Suprapubic skin (tissue), 4 donors: Measurements from ENCODE around the gene SHISA9. TPM values are rescaled to one million over a fixed set of nuclear protein-coding genes. Genes with fewer than 3 reads are reported as not detected.

Experiments used
- DNase-seq, 2 donors: peaks; one replicate each; pipeline ENCODE4 v3.0.0-alpha.2; 2019; ENCODE audit warnings: low spot score in 2 of 2
- H3K27ac ChIP-seq: fragments of 200-600 bp; sonication (generic); one replicate; pipeline ENCODE4 v1.5.1; 2019
- H3K27me3 ChIP-seq: fragments of 200-600 bp; sonication (generic); one replicate; pipeline ENCODE4 v1.5.1; 2019
- H3K36me3 ChIP-seq: fragments of 200-600 bp; sonication (generic); one replicate; pipeline ENCODE4 v1.5.1; 2019
- H3K4me1 ChIP-seq: fragments of 200-600 bp; sonication (generic); one replicate; pipeline ENCODE4 v1.5.1; 2019
- H3K4me3 ChIP-seq: fragments of 200-600 bp; sonication (generic); one replicate; pipeline ENCODE4 v1.5.1; 2019; ENCODE audit warnings: mild to moderate bottlenecking
- H3K9me3 ChIP-seq: fragments of 200-600 bp; sonication (generic); one replicate; pipeline ENCODE4 v1.5.1; 2019
- EP300 ChIP-seq: sonication (generic); formaldehyde crosslinking; IDR thresholded peaks from one replicate; pipeline ENCODE4 v1.6.1; 2017; ENCODE audit warnings: antibody characterized with exemption
- POLR2A ChIP-seq, 2 donors: fragments of 450-650 bp; IDR thresholded peaks; one replicate each; pipeline ENCODE4 v1.6.1; 2017; ENCODE audit warnings: antibody characterized with exemption in 2 of 2, mild to moderate bottlenecking in 2 of 2, moderate library complexity in 2 of 2
- POLR2AphosphoS5 ChIP-seq, 3 donors: sonication (generic); formaldehyde crosslinking; IDR thresholded peaks; one replicate each; pipeline ENCODE4 v1.6.1; 2017; ENCODE audit warnings: antibody characterized with exemption in 3 of 3
- WGBS: methylation state at CpG from one replicate; pipeline ENCODE4 v1.1.5; 2018; 5-methylcytosine and 5-hydroxymethylcytosine counted together
- total RNA-seq, 4 donors: library from RNA; depleted of rRNA; stranded (reverse); fragments of >200 nt; gene quantifications; one replicate each; pipeline ENCODE4 v1.1.0, GENCODE V29; 2016
- TF ChIP-seq, protein P1 (sequence below), 2 donors: fragments of 200-600 bp in 1 of 2; fragments of 450-650 bp in 1 of 2; sonication (generic) in 1 of 2; IDR thresholded peaks; one replicate each; pipeline ENCODE4 v1.5.1; 2016 to 2019; ENCODE audit warnings: antibody characterized with exemption in 2 of 2, mild to moderate bottlenecking in 1 of 2, moderate library complexity in 1 of 2

The SHISA9 gene
- total RNA-seq, 4 donors from 2014 or later, result 0.26 to 1.9 (median 1.2) TPM

DNA sequence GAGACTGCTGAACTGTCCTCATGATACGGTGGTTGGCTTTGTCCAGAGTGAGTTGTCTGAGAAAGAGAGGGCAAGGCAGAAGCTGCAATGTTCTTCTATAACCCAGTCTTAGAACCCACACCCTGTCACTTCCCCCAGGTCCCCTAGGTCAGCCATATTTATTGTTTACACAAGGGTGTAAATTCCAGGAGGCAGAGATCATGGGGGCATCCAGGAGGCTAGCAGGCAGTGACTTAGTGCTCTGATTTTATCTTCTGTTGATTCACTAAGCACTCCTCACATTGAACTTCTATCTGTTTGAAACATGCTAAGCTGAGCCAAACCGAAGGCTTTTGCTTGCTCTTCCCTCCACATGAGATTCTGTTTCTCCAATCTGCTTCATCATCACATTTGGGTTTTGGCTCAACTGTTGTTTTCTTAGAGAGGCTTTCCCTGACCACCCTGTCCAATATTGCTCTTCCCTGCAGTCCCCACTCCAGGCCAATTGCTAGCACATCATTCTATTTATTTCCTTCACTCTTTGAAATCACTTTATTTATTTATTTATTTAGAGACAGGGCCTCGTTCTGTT, 34.3 kb upstream of the SHISA9 start:
- 83% methylated on average over 3 of the region's 3 CpGs for WGBS
- no peaks in the 10 kb centered on the region for H3K9me3 ChIP-seq

DNA sequence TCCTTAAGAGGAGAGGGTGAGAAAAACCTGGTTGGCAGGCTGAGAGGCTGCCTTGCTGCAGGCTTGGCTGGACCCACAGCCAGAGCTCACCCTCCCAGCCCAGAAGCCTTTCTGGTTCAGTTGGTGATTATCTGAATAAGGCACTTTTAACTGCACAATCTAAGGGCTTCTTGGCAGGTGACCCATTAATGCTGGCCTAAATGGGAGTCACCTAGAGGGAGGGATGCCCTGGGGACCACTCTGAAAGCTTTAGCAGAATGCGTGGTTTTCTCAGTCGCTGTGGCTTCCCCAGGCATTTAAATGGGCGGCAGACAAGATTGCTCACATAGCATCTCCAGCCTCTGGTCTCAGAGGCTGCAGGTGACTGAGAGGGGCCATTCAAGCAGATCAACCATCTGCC, 33.2 kb upstream of the SHISA9 start:
- Histone ChIP-seq H3K9me3 (no peaks in the 10 kb centered on the region), H3K36me3 (no peaks in the 10 kb centered on the region), H3K4me1 (no peaks in the 10 kb centered on the region), H3K4me3 (no peak overlapping the region), H3K27ac (no peak overlapping the region), H3K27me3 (peaks cover 3% of the 10 kb centered on the region)
- TF ChIP-seq, protein P1, sequence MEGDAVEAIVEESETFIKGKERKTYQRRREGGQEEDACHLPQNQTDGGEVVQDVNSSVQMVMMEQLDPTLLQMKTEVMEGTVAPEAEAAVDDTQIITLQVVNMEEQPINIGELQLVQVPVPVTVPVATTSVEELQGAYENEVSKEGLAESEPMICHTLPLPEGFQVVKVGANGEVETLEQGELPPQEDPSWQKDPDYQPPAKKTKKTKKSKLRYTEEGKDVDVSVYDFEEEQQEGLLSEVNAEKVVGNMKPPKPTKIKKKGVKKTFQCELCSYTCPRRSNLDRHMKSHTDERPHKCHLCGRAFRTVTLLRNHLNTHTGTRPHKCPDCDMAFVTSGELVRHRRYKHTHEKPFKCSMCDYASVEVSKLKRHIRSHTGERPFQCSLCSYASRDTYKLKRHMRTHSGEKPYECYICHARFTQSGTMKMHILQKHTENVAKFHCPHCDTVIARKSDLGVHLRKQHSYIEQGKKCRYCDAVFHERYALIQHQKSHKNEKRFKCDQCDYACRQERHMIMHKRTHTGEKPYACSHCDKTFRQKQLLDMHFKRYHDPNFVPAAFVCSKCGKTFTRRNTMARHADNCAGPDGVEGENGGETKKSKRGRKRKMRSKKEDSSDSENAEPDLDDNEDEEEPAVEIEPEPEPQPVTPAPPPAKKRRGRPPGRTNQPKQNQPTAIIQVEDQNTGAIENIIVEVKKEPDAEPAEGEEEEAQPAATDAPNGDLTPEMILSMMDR (IDR thresholded peaks at IDR 0.05), result no peak
- TF ChIP-seq EP300 (no peak), POLR2AphosphoS5 (IDR thresholded peaks at IDR 0.05) (no peak), POLR2A (IDR thresholded peaks at IDR 0.05) (no peak)
- no peak for DNase-seq
- WGBS, result 57% methylated on average over 3 of the region's 3 CpGs

More for the DNA sequence above, 34.3 kb upstream of the SHISA9 start:
- Histone ChIP-seq H3K4me3 (no peak overlapping the region), H3K36me3 (no peaks in the 10 kb centered on the region), H3K4me1 (no peaks in the 10 kb centered on the region), H3K27ac (no peak overlapping the region), H3K27me3 (peaks cover 8% of the 10 kb centered on the region)
- TF ChIP-seq, protein P1 (IDR thresholded peaks at IDR 0.05), result no peak
- no peak for TF ChIP-seq POLR2AphosphoS5 (IDR thresholded peaks at IDR 0.05)
- no peak for TF ChIP-seq EP300
- TF ChIP-seq POLR2A (IDR thresholded peaks at IDR 0.05), result no peak
- DNase-seq, result no peak

GRCh38 chr16:12868788-12869187, 32.6 kb upstream of the SHISA9 start:
- H3K4me3 ChIP-seq, result no peak overlapping the region
- DNase-seq, result no peak
- H3K27me3 ChIP-seq, result peaks cover 7% of the 10 kb centered on the region
- H3K4me1 ChIP-seq, result no peaks in the 10 kb centered on the region
- H3K27ac ChIP-seq, result no peak overlapping the region
- TF ChIP-seq POLR2A (IDR thresholded peaks at IDR 0.05) (no peak), POLR2AphosphoS5 (IDR thresholded peaks at IDR 0.05) (no peak), EP300 (no peak)
- TF ChIP-seq, protein P1 (IDR thresholded peaks at IDR 0.05), result no peak
- WGBS, result 87% methylated on average over 8 of the region's 8 CpGs
- no peaks in the 10 kb centered on the region for H3K9me3 ChIP-seq
- H3K36me3 ChIP-seq, result no peaks in the 10 kb centered on the region

- H3K36me3 ChIP-seq, result no peaks in the 10 kb centered on the region
- WGBS, result 89% methylated on average over 5 of the region's 5 CpGs
- H3K27me3 ChIP-seq, result peaks cover 4% of the 10 kb centered on the region
- no peak for DNase-seq
- H3K27ac ChIP-seq, result no peak overlapping the region
- no peaks in the 10 kb centered on the region for H3K4me1 ChIP-seq
- no peak for TF ChIP-seq EP300
- TF ChIP-seq POLR2A (IDR thresholded peaks at IDR 0.05), result no peak
- TF ChIP-seq POLR2AphosphoS5 (IDR thresholded peaks at IDR 0.05), result no peak
- TF ChIP-seq, protein P1 (IDR thresholded peaks at IDR 0.05), result no peak
- no peaks in the 10 kb centered on the region for H3K9me3 ChIP-seq
- H3K4me3 ChIP-seq, result no peak overlapping the region
Observed at GRCh38 chr16:12869698-12870427, 31.5 kb upstream of the SHISA9 start.

- DNase-seq, result no peak
- 68% methylated on average over 1 of the region's 1 CpG for WGBS
- H3K36me3 ChIP-seq, result no peaks in the 10 kb centered on the region
- peaks cover 4% of the 10 kb centered on the region for H3K27me3 ChIP-seq
- H3K9me3 ChIP-seq, result no peaks in the 10 kb centered on the region
- H3K4me1 ChIP-seq, result no peaks in the 10 kb centered on the region
- TF ChIP-seq POLR2AphosphoS5 (IDR thresholded peaks at IDR 0.05) (no peak), EP300 (no peak), POLR2A (IDR thresholded peaks at IDR 0.05) (no peak)
- TF ChIP-seq, protein P1 (IDR thresholded peaks at IDR 0.05), result no peak
- no peak overlapping the region for H3K4me3 ChIP-seq
- no peak overlapping the region for H3K27ac ChIP-seq
Observed at GRCh38 chr16:12871784-12872183, 29.6 kb upstream of the SHISA9 start.
